SU-DHL-6 (cell line): ENCODE measurements around the gene LSM14B.

ENCODE experiments used
- H2AFZ ChIP-seq: fragments of 200-600 bp; sonication (generic); 2 replicates; pipeline ENCODE4 v1.6.1; 2014; ENCODE audit warnings: low read depth, mild to moderate bottlenecking, moderate library complexity, mixed read lengths, antibody characterized with exemption, low read length; ENCODE audit not compliant: severe bottlenecking
- H3F3A ChIP-seq: fragments of 200-600 bp; shearing (Covaris generic); 2 replicates; pipeline ENCODE4 v1.6.0; 2016; ENCODE audit warnings: antibody characterized with exemption, mild to moderate bottlenecking; ENCODE audit not compliant: insufficient read depth
- H3K27ac ChIP-seq: fragments of 200-600 bp; sonication (generic); 2 replicates; pipeline ENCODE4 v1.5.1; 2016; ENCODE audit warnings: low read depth, mild to moderate bottlenecking, low read length, moderate library complexity, mixed read lengths
- H3K27me3 ChIP-seq: fragments of 200-600 bp; sonication (generic), shearing (Covaris generic); 2 replicates; pipeline ENCODE4 v1.6.0; 2014; ENCODE audit warnings: mild to moderate bottlenecking, low read length
- H3K36me3 ChIP-seq: fragments of 200-600 bp; sonication (generic); 2 replicates; pipeline ENCODE4 v1.6.1; 2014; ENCODE audit warnings: mild to moderate bottlenecking, low read length, mixed read lengths
- H3K4me2 ChIP-seq: fragments of 300-600, 200-600 bp; shearing (Covaris generic), sonication (generic); 2 replicates; pipeline ENCODE4 v1.6.0; 2014; ENCODE audit warnings: low read length, low read depth, mild to moderate bottlenecking; ENCODE audit not compliant: poor library complexity, severe bottlenecking
- H3K4me3 ChIP-seq: fragments of 200-600 bp; sonication (generic); 2 replicates; pipeline ENCODE4 v1.5.1; 2014; ENCODE audit warnings: antibody characterized with exemption, low read length, mild to moderate bottlenecking, mixed read lengths; ENCODE audit not compliant: insufficient read depth, poor library complexity, severe bottlenecking
- H3K79me2 ChIP-seq: fragments of 200-600 bp; sonication (generic); 2 replicates; pipeline ENCODE4 v1.6.1; 2014; ENCODE audit warnings: mild to moderate bottlenecking, low read length, moderate library complexity; ENCODE audit not compliant: insufficient read depth
- H3K9ac ChIP-seq: fragments of 200-600 bp; sonication (generic); 2 replicates; pipeline ENCODE4 v1.7.0; 2014; ENCODE audit warnings: mild to moderate bottlenecking, low read length
- H3K9me2 ChIP-seq: fragments of 200-600 bp; sonication (generic); replicated peaks from 2 replicates; pipeline ENCODE4 v1.6.1; 2014; ENCODE audit warnings: low read length; ENCODE audit not compliant: insufficient read depth
- H3K9me3 ChIP-seq: fragments of 200-600 bp; sonication (generic); 2 replicates; pipeline ENCODE4 v1.6.1; 2014; ENCODE audit warnings: low read length, mixed read lengths; ENCODE audit not compliant: insufficient read depth
- H4K20me1 ChIP-seq: fragments of 200-600 bp; sonication (generic); 2 replicates; pipeline ENCODE4 v1.6.1; 2014; ENCODE audit warnings: low read depth, mild to moderate bottlenecking, antibody characterized with exemption, low read length, moderate library complexity, mixed read lengths
- EZH2phosphoT487 ChIP-seq: fragments of 200-600 bp; sonication (generic), shearing (Covaris generic); conservative IDR thresholded peaks from 2 replicates; pipeline ENCODE4 v1.6.1; 2018; ENCODE audit warnings: mild to moderate bottlenecking, antibody characterized with exemption, low read length, moderate library complexity, mixed read lengths
- TF ChIP-seq, protein P1 (sequence below): fragments of 200-600 bp; sonication (generic); IDR thresholded peaks from one replicate; pipeline ENCODE4 v1.5.1; 2017; ENCODE audit warnings: antibody characterized with exemption, mild to moderate bottlenecking, low read length, moderate library complexity; ENCODE audit not compliant: insufficient read depth, poor library complexity, severe bottlenecking

The LSM14B gene

DNA sequence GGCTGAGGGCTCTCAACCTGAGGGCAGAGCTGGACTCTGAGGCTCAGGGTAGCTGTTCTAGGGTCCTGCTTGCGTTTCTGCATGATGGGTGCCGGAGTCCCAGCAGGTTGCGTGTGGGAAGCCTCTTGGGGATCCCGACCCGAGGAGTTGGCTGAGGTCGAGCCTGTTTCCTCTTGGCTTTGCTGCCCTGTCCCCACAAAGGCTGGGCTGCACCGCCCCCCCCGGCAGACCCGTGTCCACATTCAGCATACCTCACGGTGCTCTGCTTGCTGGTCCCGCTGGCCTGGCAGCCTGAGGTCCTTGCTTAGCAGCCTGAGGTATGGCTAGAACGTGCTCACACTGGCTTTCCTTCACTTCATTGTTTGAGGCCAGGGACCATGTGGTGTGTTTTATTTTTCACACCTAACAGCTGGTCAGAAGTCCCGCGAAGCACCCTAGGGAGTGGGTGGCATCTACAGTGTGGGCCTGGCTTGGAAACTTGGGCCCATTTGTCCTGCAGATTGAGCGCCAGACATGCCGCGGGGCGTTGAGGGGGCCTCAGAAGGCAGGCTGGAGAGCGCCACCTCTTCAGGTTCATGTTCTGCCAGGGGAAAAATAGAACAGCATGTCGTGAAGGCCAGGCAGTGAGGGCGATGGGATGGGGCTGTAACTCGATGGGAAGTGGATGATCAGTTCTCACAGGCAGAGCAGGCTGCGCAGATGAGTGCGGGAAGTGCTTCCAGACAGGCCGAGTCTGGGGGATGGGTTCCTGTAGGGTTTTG lies 9.5 kb downstream of the LSM14B start:
- Histone ChIP-seq H3K4me2 (no peak overlapping the region), H3F3A (peaks cover 9% of the 10 kb centered on the region), H3K4me3 (no peak overlapping the region), H3K9me2 (no peaks in the 10 kb centered on the region), H3K27me3 (no peaks in the 10 kb centered on the region), H3K36me3 (0 out of 2 replicates have a peak, but pooled peaks cover 11% of the 10 kb centered on the region), H2AFZ (no peak overlapping the region), H3K27ac (no peak overlapping the region), H3K9ac (no peak overlapping the region), H3K9me3 (no peaks in the 10 kb centered on the region), H4K20me1 (peaks cover 3% of the 10 kb centered on the region; the same call in 1 of the 2 replicates), H3K79me2 (no peaks in the 10 kb centered on the region)
- TF ChIP-seq, protein P1, sequence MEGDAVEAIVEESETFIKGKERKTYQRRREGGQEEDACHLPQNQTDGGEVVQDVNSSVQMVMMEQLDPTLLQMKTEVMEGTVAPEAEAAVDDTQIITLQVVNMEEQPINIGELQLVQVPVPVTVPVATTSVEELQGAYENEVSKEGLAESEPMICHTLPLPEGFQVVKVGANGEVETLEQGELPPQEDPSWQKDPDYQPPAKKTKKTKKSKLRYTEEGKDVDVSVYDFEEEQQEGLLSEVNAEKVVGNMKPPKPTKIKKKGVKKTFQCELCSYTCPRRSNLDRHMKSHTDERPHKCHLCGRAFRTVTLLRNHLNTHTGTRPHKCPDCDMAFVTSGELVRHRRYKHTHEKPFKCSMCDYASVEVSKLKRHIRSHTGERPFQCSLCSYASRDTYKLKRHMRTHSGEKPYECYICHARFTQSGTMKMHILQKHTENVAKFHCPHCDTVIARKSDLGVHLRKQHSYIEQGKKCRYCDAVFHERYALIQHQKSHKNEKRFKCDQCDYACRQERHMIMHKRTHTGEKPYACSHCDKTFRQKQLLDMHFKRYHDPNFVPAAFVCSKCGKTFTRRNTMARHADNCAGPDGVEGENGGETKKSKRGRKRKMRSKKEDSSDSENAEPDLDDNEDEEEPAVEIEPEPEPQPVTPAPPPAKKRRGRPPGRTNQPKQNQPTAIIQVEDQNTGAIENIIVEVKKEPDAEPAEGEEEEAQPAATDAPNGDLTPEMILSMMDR: no peak
- TF ChIP-seq EZH2phosphoT487: no peak

DNA sequence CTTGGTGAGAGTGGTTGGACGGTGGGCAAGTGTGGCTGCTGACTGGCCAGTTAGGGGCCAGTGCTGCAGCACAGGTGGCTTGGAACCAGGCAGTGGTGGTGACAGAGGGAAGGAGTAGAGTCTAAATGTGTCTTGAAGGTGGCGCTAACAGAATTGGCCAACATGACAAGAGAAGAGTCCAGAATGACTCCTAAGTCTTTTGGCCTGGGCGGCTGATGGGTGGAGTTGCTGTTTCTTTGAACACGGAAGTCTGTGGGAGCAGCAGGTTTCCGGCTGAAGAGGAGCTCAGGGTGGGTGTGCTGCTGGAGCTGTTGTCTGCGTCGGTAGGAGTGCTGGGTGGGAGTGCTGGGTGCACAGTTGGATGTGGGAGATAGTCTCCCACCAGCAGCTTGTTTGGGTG lies 10.1 kb downstream of the LSM14B start:
- TF ChIP-seq, protein P1: no peak
- no peak for TF ChIP-seq EZH2phosphoT487

DNA sequence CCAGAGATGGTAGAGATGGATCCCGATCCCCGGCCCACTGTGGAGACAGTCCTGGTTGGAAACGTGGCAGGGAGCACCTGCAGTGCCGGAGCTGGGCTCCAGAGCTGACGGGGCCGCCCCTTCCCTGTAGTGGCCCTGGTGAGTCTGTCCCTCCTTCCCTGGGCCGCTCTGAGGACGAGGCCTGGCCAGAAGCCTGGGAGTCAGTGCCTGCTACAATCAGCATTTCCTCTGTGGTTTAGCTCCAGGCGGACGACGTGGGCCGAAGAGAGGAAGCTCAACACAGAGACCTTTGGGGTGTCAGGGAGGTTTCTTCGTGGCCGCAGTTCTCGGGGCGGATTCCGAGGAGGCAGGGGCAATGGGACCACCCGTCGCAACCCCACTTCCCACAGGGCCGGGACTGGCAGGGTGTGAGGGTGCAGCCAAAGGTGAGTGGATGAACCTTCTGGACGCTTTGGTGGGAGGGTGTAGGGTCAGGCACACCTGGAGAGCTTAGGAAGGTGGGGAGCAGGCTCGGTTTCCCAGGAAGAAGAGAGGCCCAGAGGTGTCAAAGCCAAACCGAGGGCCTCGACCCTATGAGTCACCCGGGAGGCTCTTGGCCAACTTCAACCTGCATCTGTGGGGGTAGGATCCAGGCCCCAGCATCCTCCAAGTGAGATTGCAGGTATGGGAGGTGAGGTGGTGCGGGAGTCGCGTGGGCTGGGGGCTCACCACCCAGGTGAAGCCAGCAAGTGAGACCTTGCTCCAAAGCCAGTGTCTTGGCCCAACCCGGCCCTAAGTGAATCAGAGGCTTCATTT lies 11.0 kb downstream of the LSM14B start:
- Histone ChIP-seq H3K9me2 (no peaks in the 10 kb centered on the region), H3F3A (peaks cover 20% of the 10 kb centered on the region), H3K9ac (no peak overlapping the region), H4K20me1 (peaks cover 3% of the 10 kb centered on the region; the same call in 1 of the 2 replicates), H3K4me2 (no peak overlapping the region), H3K79me2 (no peaks in the 10 kb centered on the region), H3K4me3 (no peak overlapping the region), H3K9me3 (no peaks in the 10 kb centered on the region), H2AFZ (no peak overlapping the region), H3K27me3 (no peaks in the 10 kb centered on the region), H3K27ac (no peak overlapping the region), H3K36me3 (peaks cover 12% of the 10 kb centered on the region; the same call in 1 of the 2 replicates)
- TF ChIP-seq EZH2phosphoT487: no peak
- TF ChIP-seq, protein P1: no peak

More for the DNA sequence above, 10.1 kb downstream of the LSM14B start:
- Histone ChIP-seq H3F3A (peaks cover 15% of the 10 kb centered on the region), H3K36me3 (0 out of 2 replicates have a peak, but pooled peaks cover 13% of the 10 kb centered on the region), H3K4me3 (no peak overlapping the region), H3K9me3 (no peaks in the 10 kb centered on the region), H3K27ac (no peak overlapping the region), H3K4me2 (no peak overlapping the region), H3K9ac (no peak overlapping the region), H3K79me2 (no peaks in the 10 kb centered on the region), H3K27me3 (no peaks in the 10 kb centered on the region), H2AFZ (no peak overlapping the region), H3K9me2 (no peaks in the 10 kb centered on the region), H4K20me1 (peaks cover 3% of the 10 kb centered on the region; the same call in 1 of the 2 replicates)
